Measurements from ENCODE around the gene CCDC188.

The CCDC188 gene

DNA sequence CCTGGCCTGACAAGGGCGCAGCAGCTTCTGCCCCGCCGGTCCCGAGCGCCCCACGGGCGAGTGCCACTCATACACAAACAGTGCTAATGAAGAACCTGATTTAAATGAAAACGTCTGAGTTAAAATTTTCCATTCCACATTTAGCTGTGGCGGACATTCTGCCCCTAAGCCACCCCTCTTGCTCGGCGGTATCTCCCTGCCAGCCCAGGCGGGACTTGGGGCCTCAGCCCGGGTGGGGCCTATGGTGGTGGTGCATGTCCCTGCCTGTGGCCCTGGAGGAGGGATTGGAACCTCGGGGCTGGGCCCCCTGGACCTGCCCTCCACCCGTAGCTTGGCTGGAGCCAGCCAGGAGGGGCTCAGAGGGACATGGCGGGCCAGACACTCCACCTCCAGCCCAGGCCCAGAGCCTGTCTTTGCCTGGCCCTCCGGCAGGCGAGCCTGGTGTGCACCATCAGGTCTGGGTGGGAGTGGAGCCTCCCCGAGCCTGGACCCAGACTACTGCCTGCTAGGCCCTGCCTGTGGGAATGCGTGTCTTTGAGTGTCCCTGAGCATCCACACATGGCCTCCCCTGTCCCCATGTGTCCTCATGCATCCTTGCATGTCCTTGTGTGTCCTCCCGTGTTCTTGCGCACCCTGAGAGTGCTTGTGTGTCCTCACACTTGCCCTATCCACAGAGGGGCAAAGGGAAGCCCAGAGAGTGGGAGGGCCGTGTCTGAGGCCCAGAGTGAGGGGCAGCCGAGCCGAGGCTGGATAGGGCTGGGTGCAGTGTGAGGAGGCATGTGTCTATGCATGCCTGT lies 14.9 kb downstream of the CCDC188 start:
- DNase-seq (ENCODE audit: low read depth in 1 of 2, low spot score in 1 of 2), result no peak

DNA sequence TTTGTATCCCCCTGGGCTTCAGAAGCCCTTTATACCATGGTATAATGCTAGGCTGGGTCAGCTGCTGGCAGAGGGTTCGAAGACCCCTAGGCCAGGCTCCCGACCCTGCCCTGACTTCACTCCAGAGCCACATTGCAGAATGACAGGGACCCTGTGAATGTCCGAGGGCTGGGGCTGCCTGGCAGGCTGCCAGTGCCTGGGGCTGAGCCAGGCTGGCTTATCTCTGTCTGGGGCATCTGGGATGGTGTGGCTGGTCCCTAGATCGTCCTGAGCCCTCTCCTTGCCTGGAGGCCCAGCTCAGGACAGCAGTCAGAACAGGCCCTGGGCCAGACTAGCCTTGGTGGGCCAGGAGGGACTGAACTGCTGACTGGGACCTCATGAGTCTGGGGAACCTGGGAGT lies 15.6 kb downstream of the CCDC188 start:
- no peak for DNase-seq (ENCODE audit: low read depth in 1 of 2, low spot score in 1 of 2)

DNA sequence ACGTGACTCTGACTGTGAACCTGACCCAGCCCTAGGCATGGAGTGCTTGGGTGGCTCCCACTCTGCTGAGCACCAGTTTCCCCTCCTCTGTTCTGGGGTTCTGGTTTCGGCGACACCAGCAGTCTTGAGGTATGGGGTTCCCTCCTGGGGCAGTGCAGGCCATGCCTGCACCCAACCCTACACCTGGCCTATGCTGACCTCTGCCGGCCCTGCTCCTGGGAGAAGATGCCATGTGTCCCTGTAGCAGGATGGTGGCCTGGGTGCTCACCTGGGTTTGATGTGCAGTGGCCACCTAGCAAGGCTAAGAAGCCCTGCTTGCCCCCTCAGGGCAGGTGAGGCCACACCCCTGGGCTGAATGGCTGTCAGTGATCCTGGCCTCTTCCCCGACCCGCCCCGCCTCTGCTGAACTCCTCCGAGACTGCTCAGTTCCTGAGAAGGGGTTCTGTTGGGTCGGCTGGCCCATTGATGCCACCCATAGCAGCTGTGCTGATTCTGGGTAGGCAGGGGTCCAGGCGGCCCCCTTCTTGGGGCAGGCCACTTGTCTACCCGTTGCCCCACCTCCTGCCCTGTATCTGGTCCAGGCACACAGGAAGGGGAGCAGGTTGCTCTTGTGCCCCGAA lies 16.8 kb downstream of the CCDC188 start:
- DNase-seq (ENCODE audit: low read depth in 1 of 2, low spot score in 1 of 2), result no peak

DNA sequence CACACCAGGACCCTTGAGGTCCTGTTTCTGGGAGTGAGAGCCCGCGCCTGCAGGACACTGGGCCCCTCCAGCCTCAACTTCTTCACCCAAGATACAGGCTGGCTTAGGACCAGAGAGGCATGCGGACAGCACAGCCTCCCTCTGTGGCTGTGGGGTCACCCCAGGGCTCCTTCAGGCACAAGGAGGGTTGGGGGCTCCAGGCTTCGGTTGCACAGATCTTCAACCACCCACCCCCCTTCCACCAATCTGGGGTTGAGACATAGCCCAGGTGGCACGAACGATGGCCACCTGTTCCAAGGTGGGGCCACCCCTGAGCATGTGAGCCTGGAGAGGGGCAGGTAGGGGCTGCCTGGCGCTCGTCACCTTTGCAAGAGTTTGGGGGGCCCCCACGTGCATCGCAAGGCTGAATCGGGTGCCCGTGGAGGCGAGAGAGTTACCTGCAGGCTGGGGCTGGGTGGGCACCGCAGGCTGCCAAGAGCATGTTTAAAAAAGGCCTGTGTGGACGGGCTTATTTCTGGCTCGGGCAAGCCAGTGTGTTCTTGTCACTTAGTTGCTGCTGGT lies 18.1 kb downstream of the CCDC188 start:
- DNase-seq (ENCODE audit: low read depth in 1 of 2, low spot score in 1 of 2), result no peak

DNA sequence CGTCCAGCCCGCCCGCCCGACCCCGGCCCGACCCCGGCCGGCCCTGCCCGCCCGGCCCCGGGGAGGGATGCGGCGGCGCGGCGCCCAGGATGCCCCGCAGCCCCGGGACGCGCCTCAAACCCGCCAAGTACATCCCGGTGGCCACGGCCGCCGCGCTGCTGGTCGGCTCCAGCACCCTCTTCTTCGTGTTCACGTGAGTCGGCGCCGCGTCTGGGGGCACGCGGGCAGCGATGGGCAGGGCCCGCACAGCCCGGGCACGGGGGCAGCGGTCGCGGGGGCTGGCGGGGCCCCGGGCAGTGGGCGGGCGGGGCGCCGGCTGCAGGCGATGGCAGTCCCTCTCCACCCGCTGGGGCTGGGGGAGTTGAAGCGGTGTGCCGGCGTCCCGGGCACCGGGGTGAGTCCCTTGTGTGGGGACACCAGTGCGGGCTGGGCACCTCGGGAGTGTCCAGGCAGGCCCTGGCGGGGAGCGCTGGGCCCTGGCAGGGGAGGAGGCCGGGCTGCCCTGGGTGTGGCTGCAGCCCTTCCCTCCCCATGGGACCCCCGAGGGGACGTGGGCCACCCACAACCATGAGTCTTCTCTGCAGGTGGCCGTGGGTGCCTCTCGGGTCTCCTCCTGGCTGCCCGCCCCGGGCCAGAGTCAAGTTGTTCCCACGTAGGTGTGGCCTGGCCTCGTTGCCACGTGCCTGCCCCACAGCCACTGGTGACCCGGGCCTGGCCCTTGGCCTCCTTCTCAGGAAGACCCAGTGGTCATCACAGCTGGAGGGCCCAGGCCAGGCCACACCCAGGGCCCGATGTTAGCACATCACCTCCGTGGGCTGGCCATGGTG lies 18.8 kb downstream of the CCDC188 start:
- DNase-seq (ENCODE audit: low read depth in 1 of 2, low spot score in 1 of 2), result no peak

DNA sequence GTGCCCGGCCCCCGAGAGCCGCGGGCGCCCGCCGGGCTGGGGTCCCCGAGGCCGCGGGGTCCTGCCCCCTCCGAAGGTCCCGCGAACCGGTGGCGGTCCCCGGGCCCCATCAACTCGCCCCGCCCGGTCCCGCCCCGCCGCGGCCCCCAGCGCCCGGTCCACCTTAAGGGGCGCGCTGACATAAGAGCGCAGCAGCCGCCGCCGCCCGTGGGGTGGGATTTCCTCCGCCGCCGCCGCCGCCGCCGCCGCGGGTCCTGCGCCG lies 19.3 kb downstream of the CCDC188 start, which contains the start of gene ZDHHC8:
Gene ZDHHC8 (plus strand): TSS at position 208 of the 262 bp plus-strand sequence. CDS start 144 bp downstream, outside the sequence.
- DNase-seq (ENCODE audit: low read depth in 1 of 2, low spot score in 1 of 2), result peak in 1 of 2 donors; percentile 22

DNA sequence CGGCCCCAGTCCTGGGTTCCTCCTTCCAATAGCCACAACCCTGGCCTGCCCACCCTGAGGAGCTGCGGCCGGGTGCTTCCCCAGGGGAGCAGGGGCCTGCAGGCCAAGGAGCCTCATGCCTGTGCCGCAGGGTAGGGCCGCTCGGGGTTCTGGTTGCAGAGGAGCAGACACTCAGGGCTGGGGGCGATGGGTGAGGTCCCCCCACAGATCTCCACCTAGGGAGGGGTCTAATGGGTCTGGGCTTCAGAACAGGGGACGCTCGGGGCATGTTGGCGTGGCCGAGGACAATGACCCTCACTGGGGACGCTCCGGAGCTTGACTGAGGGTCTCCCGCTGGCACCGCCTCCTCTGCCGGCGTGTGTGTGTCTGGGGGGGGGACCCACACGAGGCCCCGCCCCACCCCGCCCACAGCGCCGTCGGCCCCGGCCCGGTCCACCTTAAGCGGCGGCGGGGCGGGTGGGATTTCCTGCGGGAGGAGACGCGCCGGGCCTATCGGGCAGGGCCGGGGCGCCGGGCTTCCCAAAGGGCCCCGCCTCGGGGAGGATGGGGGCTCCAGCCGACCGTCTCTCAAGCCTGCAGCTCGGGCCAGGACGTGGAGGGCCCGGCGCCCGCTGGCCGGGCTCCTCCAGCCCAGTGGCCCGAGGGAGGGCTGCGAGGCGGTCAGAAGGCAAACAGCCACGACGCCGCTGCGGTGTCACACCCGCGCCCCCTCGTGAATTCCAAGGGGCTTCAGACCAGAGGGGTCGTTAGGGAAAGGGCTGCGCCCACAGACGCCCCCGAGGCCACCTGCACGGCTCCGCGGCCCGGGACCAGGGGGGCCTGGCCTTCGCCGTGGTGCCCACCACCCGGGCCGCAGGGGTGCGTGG lies 19.9 kb downstream of the CCDC188 start:
- DNase-seq (ENCODE audit: low read depth in 1 of 2, low spot score in 1 of 2), result peak; percentile 65 to 74

DNA sequence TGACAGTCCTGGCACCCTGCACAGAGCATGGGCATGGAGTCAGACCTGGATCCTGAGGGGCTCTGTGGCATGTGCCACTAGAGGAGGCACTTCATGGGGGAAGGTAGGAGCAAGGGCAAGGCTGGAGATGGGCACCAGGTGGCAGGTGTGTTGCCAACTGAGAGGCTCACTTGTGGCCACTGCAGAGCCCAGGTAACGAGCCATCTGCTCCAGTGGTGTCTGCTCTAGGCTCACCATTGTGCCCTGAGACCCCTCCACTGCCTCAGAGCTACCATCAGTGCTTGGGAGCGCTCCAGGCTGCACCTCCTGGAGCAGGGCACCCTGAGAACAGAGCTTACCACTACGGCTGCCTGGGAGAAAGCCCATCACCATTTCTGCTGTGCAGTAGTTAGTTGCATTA lies 20.5 kb downstream of the CCDC188 start:
- no peak for DNase-seq (ENCODE audit: low read depth in 1 of 2, low spot score in 1 of 2)

DNA sequence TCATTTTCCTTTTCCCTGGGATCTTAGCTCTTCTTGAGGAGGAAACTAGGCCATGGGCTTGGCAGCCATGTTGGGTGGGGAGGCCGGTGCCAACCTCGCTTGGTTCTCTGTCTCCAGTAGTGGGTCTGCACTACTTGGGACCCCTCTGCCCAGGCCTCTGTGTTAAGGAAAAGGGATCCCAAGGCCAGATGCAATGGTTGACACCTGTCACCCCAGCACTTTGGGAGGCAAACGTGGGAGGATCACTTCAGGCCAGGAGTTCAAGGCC lies 21.2 kb downstream of the CCDC188 start:
- DNase-seq (ENCODE audit: low read depth in 1 of 2, low spot score in 1 of 2), result no peak

DNA sequence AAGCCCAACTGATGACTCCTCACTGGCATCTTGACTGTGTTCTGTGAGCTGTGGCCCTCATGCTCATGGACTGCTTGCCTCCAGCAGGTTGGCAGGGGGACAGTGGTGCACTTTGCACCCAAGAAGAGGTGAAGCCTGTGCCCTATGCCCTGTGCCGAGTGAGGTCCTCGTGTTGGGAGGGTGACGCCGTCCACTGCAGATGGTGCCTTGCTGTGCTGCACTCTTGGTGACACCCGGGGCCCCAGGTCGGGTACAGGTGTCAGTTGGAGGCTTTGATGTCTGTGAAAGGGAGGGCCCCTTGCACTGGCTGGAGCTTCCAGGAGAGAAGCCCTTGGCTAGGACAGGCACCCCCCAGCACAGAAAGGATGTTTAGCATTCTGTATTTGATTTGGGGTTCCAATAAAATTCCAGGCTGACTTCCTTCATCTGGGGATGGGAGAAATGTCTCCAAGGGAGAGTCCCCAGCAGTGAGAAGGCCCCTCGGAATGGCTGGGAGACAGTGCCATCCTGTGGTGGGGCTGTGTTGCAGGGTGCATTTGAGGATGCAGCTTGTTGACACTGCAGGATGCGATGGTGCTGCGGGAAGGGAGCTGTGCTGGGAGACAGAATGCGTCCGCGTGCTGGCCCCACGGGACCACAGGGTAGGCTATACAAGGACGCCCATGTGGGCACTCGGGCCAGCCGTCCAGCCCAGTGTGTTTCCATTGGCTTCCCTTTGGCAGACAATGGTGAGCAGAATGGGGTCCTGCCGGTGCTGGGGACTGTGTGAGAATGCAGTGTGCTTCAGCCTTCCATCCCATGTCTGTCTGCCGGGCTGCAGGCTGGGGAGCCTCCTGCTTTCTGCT lies 21.7 kb downstream of the CCDC188 start:
- peak in 1 of 2 donors; percentile 24 for DNase-seq (ENCODE audit: low read depth in 1 of 2, low spot score in 1 of 2)

DNA sequence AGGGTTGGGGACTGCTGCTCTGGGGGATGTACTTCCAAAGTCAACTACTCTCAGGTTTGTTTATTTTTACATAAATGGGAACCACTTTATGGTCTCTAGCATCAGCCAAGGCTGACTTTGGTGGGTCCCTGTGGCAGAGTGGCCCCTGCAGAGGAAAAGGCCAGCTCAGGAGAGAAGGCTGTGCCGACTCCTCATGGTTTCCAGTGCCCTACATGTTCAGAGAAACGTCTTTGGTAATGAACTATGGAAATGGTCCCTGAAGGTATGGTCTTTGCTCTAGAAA lies 22.3 kb downstream of the CCDC188 start:
- no peak for DNase-seq (ENCODE audit: low read depth in 1 of 2, low spot score in 1 of 2)

DNA sequence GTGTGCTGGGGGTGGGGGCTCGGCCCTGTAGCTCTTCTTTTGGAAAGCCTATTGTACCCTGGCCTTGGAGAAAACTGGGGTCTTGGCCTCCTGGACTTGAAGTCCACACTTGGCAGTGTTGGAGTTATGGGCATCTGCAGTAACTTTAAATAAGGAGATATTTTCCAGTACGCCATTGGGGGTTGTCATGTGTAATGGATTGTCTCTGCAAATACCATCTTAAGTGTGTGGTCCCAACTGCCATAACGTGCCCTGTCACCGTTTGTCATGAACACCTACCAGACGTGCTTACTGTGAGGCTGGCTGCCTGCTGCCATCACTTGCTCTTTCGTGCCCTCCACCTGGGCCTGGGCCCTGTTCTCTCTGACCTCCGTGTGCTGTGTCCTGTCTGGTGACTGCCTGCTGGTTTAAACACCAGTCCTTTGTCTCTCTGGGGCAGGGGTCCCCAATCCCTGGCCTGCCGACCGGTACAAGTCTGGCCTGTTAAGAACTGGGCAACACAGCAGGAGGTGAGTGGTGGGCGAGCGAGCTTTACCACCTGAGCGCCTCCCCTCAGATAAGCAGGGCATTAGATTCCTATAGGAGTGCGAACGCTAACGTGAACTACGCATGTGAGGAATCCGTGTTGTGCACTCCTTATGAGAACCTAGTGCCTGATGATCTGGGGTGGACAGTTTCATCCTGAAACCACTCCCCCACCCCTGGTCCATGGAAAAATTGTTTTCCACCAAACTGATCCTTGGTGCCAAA lies 22.8 kb downstream of the CCDC188 start:
- DNase-seq (ENCODE audit: low read depth in 1 of 2, low spot score in 1 of 2), result no peak

DNA sequence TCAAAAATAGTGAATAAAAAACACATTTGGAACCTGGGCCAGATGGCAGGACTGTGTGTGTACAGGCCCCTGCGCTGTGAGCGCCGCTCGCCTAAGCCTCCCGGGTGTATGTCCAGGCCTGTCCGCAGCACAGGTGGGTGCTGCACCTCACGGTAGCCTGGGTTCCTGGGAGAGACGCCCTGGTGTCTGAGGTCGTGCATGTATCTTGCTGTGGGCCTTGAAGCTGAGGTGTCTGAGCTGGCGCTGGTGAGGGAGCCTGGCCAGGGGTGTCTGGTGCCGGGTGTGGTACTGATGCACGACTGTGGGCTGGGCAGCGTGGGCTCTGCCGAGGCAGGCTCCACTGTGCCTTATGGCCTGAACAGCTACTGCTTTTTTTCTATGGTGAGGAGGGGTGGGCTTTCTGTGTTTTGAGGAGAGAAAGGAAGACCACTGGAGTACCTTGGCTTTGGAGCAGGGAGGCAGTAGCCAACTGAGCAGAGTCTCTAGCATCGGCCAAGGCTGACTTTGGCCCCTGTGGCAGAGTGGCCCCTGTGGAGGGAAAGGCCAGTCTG lies 23.5 kb downstream of the CCDC188 start:
- no peak for DNase-seq (ENCODE audit: low read depth in 1 of 2, low spot score in 1 of 2)

DNA sequence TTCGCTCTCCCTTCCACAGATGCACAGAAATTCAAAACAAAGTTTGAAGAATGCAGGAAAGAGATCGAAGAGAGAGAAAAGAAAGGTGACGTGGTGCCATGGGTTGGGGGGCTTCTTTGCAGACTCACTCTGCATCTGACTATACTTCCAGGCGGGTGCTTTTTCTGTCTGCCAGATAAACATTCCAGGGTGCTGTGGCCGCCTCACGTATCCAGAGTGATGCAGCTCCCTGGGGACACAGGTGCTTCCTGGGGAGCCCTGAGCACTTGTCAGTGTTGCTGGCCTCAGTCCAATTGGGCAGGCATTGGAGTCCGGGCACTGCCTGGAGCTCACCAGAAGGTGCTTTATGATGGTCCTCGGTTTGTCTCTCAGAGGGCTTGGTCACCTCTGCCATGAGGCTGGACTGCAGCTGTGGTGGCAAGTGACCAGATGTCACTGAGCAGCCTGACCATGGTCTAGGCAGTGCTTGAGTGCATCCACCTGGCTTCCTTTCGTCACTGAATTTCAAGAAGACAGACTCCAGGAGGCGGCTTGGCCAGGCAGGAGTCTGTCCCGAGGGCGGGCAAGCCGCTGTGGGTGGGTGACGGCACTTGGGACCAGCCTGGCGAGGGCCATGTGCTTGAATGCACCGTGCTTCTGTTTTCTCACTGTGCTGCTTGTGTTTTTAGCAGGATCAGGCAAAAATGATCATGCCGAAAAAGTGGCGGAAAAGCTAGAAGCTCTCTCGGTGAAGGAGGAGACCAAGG lies 24.4 kb downstream of the CCDC188 start:
- DNase-seq (ENCODE audit: low read depth in 1 of 2, low spot score in 1 of 2), result no peak

DNA sequence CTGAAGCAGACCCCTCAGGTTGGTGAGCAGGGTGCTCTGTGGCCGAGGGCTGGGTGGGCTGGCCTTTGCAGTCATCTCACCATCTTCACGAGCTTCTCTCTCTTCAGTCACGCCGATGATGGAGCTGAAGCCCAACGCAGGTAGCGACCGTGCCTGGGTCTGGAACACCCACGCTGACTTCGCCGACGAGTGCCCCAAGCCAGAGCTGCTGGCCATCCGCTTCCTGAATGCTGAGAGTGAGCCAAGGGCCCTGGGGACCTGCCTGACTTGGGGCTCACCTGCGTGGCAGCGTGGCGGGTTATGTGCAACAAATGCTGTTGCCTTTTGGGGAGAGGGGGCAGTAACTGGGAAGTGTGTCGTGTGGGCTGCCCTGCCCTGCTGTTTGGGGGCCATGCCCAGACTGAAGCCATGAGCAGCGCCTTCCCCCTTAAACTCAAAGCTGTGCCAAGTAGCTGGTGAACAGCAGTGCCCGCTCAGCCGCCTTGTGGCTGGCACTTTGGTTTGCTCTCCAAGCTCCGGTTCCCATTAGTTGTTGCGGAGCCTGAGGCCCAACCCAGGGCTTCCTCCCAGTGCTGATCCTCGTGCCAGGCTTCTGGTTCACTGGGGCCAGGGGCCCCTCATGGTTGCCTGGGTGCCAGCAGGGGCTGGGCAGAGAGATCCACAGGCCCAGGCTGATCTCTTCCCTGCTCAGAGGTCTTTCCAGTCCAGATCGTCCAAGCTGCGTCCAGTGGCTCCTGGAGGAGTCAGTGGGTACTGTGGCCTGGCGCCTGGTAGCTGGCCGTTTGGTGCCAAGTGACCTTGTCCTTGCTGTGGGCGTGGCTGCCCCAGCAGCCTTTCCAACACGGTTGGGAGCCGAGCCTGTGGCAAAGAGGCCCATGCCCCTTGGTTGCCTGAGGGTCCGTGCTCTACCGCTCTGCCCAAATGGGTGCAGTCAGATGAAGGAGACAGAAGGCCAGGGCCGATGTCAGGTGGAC lies 25.4 kb downstream of the CCDC188 start:
- no peak for DNase-seq (ENCODE audit: low read depth in 1 of 2, low spot score in 1 of 2)

DNA sequence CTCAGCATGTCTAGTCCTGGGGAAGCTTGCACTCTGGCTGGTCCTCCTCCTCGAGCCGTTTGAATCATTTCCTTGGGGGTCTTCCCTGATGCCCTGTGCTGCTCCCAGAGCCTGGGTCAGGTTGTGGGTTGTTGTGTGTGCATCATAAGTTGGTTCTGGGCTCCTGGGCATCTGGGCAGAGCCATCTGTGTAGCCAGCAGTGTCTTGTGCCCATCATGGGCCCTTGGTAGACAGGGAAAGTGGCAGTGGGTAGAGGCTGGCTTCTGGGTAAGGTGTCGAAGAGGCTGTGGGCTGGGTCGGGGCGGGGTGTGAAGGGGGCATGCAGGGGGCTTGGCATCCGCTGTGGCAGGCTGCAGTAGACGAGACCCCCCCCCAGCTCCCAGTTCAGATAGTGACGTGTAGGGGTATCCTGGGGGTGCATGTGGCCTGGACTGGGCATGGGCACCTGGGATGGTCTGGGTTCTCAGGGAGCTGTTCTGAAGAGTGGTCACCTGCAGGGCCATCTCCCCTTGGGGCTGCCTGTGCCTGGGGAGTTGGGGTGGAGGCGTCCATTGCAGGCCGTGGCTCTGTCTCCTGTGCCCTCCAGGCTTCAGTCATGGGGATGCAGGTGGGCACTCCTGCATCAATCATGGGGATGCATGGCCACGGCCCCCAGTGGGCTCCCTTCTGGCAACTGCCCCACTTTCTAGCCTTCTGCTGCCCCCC lies 26.6 kb downstream of the CCDC188 start:
- no peak for DNase-seq (ENCODE audit: low read depth in 1 of 2, low spot score in 1 of 2)

Measured in activated T-helper 1 cell treated with anti-CD3 and anti-CD28 coated beads, Interleukin-2, amount 50 U/mL, for 16 hours (primary cell).